Loucy (cell line): ENCODE measurements around the gene CEMIP2.

ENCODE experiments used
- H2AFZ ChIP-seq: fragments of 200-600 bp; sonication (generic); 2 replicates; pipeline ENCODE4 v1.6.0; 2016; ENCODE audit warnings: antibody characterized with exemption, mild to moderate bottlenecking, low read length, moderate library complexity
- H3F3A ChIP-seq: fragments of 200-600 bp; 2 replicates; pipeline ENCODE4 v1.6.0; 2016; ENCODE audit warnings: antibody characterized with exemption, low read depth, mild to moderate bottlenecking
- H3K27me3 ChIP-seq: fragments of 200-600 bp; sonication (generic); 2 replicates; pipeline ENCODE4 v1.6.1; 2014; ENCODE audit warnings: low read length, mild to moderate bottlenecking; ENCODE audit not compliant: insufficient read depth, poor library complexity, severe bottlenecking
- H3K36me3 ChIP-seq: fragments of 200-600 bp; sonication (generic); 2 replicates; pipeline ENCODE4 v1.6.1; 2016; ENCODE audit warnings: low read length; ENCODE audit not compliant: insufficient read depth
- H3K4me1 ChIP-seq: fragments of 200-600 bp; sonication (generic); 2 replicates; pipeline ENCODE4 v1.5.1; 2014; ENCODE audit warnings: low read length, mild to moderate bottlenecking; ENCODE audit not compliant: insufficient read depth, poor library complexity, severe bottlenecking
- H3K4me2 ChIP-seq: fragments of 200-600 bp; sonication (generic); 2 replicates; pipeline ENCODE4 v1.6.0; 2014; ENCODE audit warnings: antibody characterized with exemption, low read length, low read depth, mild to moderate bottlenecking; ENCODE audit not compliant: poor library complexity, severe bottlenecking
- H3K4me3 ChIP-seq: fragments of 200-600 bp; sonication (generic); 2 replicates; pipeline ENCODE4 v1.5.1; 2014; ENCODE audit warnings: low read length, mild to moderate bottlenecking, mixed read lengths; ENCODE audit not compliant: poor library complexity, severe bottlenecking
- H3K79me2 ChIP-seq: fragments of 200-600 bp; sonication (generic); 2 replicates; pipeline ENCODE4 v1.6.1; 2014; ENCODE audit warnings: low read length; ENCODE audit not compliant: insufficient read depth
- H3K9ac ChIP-seq: fragments of 200-600 bp; sonication (generic); 2 replicates; pipeline ENCODE4 v1.6.0; 2014; ENCODE audit warnings: mild to moderate bottlenecking, low read depth, low read length, moderate library complexity; ENCODE audit not compliant: poor library complexity, severe bottlenecking
- H3K9me2 ChIP-seq: fragments of 200-600 bp; sonication (generic); replicated peaks from 2 replicates; pipeline ENCODE4 v1.6.1; 2016; ENCODE audit warnings: low read depth, low read length, mixed read lengths
- H3K9me3 ChIP-seq: fragments of 200-600 bp; sonication (generic); 2 replicates; pipeline ENCODE4 v1.6.1; 2014; ENCODE audit warnings: mild to moderate bottlenecking, antibody characterized with exemption, low read length, low read depth; ENCODE audit not compliant: insufficient read depth
- H4K20me1 ChIP-seq: fragments of 200-600 bp; sonication (generic); 2 replicates; pipeline ENCODE4 v1.6.0; 2014; ENCODE audit warnings: antibody characterized with exemption, low read length, mild to moderate bottlenecking; ENCODE audit not compliant: insufficient read depth, poor library complexity, severe bottlenecking
- EZH2phosphoT487 ChIP-seq: fragments of 200-600 bp; IDR thresholded peaks from 2 replicates; pipeline ENCODE4 v1.6.1; 2018; ENCODE audit warnings: antibody characterized with exemption, mild to moderate bottlenecking, moderate library complexity, borderline replicate concordance
- TF ChIP-seq, protein P1 (sequence below): fragments of 200-600 bp; sonication (generic); conservative IDR thresholded peaks from 2 replicates; pipeline ENCODE4 v1.5.1; 2014; ENCODE audit warnings: mild to moderate bottlenecking, antibody characterized with exemption, low read length

CEMIP2 gene

DNA sequence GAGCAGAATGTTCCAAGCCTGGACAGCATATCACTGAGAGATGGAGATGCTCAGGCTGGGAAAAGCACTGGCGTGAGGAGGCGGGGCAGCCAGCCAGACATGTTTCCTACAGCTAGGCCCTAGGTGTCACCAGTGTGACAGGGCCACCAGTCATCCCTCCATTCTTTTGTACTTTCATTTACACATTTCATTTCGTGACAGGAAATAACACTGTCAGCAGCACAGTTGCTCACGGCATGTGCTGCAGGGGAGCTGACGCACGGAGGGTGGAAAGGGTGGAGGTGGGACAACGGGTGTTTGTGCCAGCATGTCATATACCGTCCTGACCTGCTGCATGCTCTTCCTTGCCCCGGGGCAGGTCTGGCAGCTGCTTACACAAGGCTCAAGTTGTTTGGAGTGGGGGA lies 14.8 kb upstream of the CEMIP2 start:
- no peaks in the 10 kb centered on the region for H3K9me2 ChIP-seq
- H3K4me2 ChIP-seq: peak overlapping the region; percentile 46
- peak overlapping the region; percentile 28 for H3K4me3 ChIP-seq
- no peaks in the 10 kb centered on the region for H3F3A ChIP-seq
- H3K27me3 ChIP-seq: no peaks in the 10 kb centered on the region
- no peak overlapping the region for H3K9ac ChIP-seq
- H2AFZ ChIP-seq: peak overlapping the region; percentile 61; the same call in 1 of the 2 replicates
- H4K20me1 ChIP-seq: no peaks in the 10 kb centered on the region
- TF ChIP-seq, protein P1, sequence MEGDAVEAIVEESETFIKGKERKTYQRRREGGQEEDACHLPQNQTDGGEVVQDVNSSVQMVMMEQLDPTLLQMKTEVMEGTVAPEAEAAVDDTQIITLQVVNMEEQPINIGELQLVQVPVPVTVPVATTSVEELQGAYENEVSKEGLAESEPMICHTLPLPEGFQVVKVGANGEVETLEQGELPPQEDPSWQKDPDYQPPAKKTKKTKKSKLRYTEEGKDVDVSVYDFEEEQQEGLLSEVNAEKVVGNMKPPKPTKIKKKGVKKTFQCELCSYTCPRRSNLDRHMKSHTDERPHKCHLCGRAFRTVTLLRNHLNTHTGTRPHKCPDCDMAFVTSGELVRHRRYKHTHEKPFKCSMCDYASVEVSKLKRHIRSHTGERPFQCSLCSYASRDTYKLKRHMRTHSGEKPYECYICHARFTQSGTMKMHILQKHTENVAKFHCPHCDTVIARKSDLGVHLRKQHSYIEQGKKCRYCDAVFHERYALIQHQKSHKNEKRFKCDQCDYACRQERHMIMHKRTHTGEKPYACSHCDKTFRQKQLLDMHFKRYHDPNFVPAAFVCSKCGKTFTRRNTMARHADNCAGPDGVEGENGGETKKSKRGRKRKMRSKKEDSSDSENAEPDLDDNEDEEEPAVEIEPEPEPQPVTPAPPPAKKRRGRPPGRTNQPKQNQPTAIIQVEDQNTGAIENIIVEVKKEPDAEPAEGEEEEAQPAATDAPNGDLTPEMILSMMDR: peak; percentile 41
- TF ChIP-seq EZH2phosphoT487: no peak
- peaks cover 19% of the 10 kb centered on the region for H3K4me1 ChIP-seq
- no peaks in the 10 kb centered on the region for H3K36me3 ChIP-seq
- H3K79me2 ChIP-seq: no peaks in the 10 kb centered on the region
- no peaks in the 10 kb centered on the region for H3K9me3 ChIP-seq

DNA sequence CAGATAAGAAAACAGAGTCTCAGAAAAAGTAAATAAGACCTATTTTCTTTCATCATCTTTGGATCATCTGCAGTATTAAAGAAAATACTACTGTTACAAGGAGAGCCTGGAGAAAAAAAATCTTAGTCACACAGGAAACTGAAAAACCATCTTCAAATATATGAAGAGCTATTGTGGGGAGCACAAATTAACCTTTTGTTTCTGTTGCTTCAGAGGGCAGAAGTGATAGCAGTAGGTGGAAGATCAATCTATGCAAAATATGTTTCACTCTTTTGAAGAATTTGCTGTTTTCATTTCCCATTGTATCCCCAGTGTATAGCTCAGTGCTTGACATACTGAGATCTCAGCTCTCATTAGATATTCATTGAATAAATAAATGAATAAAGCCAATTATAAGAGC lies 13.1 kb upstream of the CEMIP2 start:
- Histone ChIP-seq H3K9ac (no peak overlapping the region), H3K9me3 (no peaks in the 10 kb centered on the region), H3K9me2 (no peaks in the 10 kb centered on the region), H4K20me1 (no peaks in the 10 kb centered on the region), H3K36me3 (no peaks in the 10 kb centered on the region), H3K27me3 (no peaks in the 10 kb centered on the region), H2AFZ (no peak overlapping the region), H3K79me2 (no peaks in the 10 kb centered on the region), H3K4me1 (peaks cover 19% of the 10 kb centered on the region), H3K4me2 (no peak overlapping the region), H3K4me3 (no peak overlapping the region), H3F3A (no peaks in the 10 kb centered on the region)
- TF ChIP-seq, protein P1: no peak
- TF ChIP-seq EZH2phosphoT487: no peak

DNA sequence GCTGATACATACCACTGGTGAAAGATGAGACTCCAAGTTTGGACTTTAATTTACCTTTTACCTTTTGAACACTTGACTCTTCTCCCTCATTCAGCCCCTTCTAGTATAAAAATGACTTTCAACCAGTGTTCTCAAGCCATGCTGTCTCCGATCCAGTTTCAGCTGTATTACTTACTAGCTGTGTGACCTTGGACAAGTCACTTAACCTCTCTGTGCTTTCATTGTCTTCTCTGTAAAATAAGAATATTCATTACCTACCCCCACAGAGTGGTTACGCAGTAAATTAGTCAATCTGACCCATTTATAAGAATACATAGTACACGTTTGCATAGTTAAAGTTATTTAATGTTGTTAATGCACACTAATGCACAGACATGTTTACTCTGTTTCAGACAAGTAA lies 12.6 kb upstream of the CEMIP2 start:
- Histone ChIP-seq H3K79me2 (no peaks in the 10 kb centered on the region), H3K9me3 (no peaks in the 10 kb centered on the region), H3K4me1 (peaks cover 20% of the 10 kb centered on the region), H3F3A (no peaks in the 10 kb centered on the region), H3K9ac (no peak overlapping the region), H4K20me1 (no peaks in the 10 kb centered on the region), H3K9me2 (no peaks in the 10 kb centered on the region), H3K36me3 (no peaks in the 10 kb centered on the region), H3K4me3 (no peak overlapping the region), H2AFZ (no peak overlapping the region), H3K27me3 (no peaks in the 10 kb centered on the region), H3K4me2 (no peak overlapping the region)
- TF ChIP-seq, protein P1: no peak
- TF ChIP-seq EZH2phosphoT487: no peak
